ENCODE measurements around the gene ZSCAN12. TPM values are rescaled to one million over a fixed set of nuclear protein-coding genes. Genes with fewer than 3 reads are reported as not detected.
"Not testable (repeated sequence)": the region's sequence is repeated elsewhere in the genome, so short reads cannot be mapped to it uniquely, and the experiment has no call there.

The ZSCAN12 gene
- total RNA-seq, 2 donors from 2014 or later: 3.0 to 4.9 TPM

GRCh38 chr6:28371706-28372451 is 27.7 kb downstream of the ZSCAN12 start:
- no peak overlapping the region for H3K27ac ChIP-seq
- no peak for TF ChIP-seq POLR2A (IDR thresholded peaks at IDR 0.05)
- no peak for DNase-seq
- WGBS, 2 donors: 75 to 78% methylated on average over 9 of the region's 9 CpGs
- no peak for ATAC-seq
- H3K4me3 ChIP-seq: no peak overlapping the region
- H3K4me1 ChIP-seq: no peaks in the 10 kb centered on the region
- no peaks in the 10 kb centered on the region for H3K9me3 ChIP-seq
- intact Hi-C loops (cut with DNase I): no loop called here
- H3K27me3 ChIP-seq: no peaks in the 10 kb centered on the region
- H3K36me3 ChIP-seq (replicated peaks in 1 of 2; ENCODE audit: insufficient read depth in 1 of 2, low read depth in 2 of 2): no peaks in the 10 kb centered on the region

- 91 to 94% methylated on average over 1 of the region's 1 CpG for WGBS, 2 donors
- TF ChIP-seq CTCF (IDR thresholded peaks at IDR 0.05) (no peak), POLR2A (IDR thresholded peaks at IDR 0.05) (no peak)
- no peaks in the 10 kb centered on the region for H3K9me3 ChIP-seq
- ATAC-seq (no peak), DNase-seq (no peak)
- H3K4me1 ChIP-seq: no peaks in the 10 kb centered on the region
- intact Hi-C loops (cut with DNase I): no loop called here
- no peak overlapping the region for H3K4me3 ChIP-seq
- H3K36me3 ChIP-seq (replicated peaks in 1 of 2; ENCODE audit: insufficient read depth in 1 of 2, low read depth in 2 of 2): no peaks in the 10 kb centered on the region
- H3K27ac ChIP-seq: no peak overlapping the region
- no peaks in the 10 kb centered on the region for H3K27me3 ChIP-seq
These were observed 28.3 kb downstream of the ZSCAN12 start for GRCh38 chr6:28371280-28371679.

GRCh38 chr6:28370440-28370839 is 29.1 kb downstream of the ZSCAN12 start:
- DNase-seq (no peak), ATAC-seq (no peak)
- WGBS, 2 donors: 75 to 83% methylated on average over 2 of the region's 2 CpGs
- no peak overlapping the region for H3K27ac ChIP-seq
- H3K4me1 ChIP-seq: no peaks in the 10 kb centered on the region
- intact Hi-C loops (cut with DNase I): no loop called here
- no peaks in the 10 kb centered on the region for H3K27me3 ChIP-seq
- H3K36me3 ChIP-seq (replicated peaks in 1 of 2; ENCODE audit: insufficient read depth in 1 of 2, low read depth in 2 of 2): peaks cover 0 to 1% of the 10 kb centered on the region in 2 donors
- no peak overlapping the region for H3K4me3 ChIP-seq
- H3K9me3 ChIP-seq: no peaks in the 10 kb centered on the region
- TF ChIP-seq CTCF (IDR thresholded peaks at IDR 0.05) (no peak), POLR2A (IDR thresholded peaks at IDR 0.05) (no peak)

GRCh38 chr6:28369463-28369862 is 30.1 kb downstream of the ZSCAN12 start:
- Histone ChIP-seq H3K36me3 (replicated peaks in 1 of 2; ENCODE audit: insufficient read depth in 1 of 2, low read depth in 2 of 2) (peaks cover 0 to 6% of the 10 kb centered on the region in 2 donors), H3K4me1 (no peaks in the 10 kb centered on the region), H3K9me3 (no peaks in the 10 kb centered on the region), H3K4me3 (no peak overlapping the region), H3K27me3 (no peaks in the 10 kb centered on the region), H3K27ac (no peak overlapping the region)
- WGBS, 2 donors: 93 to 96% methylated on average over 3 of the region's 3 CpGs
- no peak for TF ChIP-seq CTCF (IDR thresholded peaks at IDR 0.05)
- no peak for TF ChIP-seq POLR2A (IDR thresholded peaks at IDR 0.05)
- intact Hi-C loops (cut with DNase I): no loop called here
- no peak for DNase-seq
- ATAC-seq: no peak

- Histone ChIP-seq H3K27me3 (no peaks in the 10 kb centered on the region), H3K9me3 (no peaks in the 10 kb centered on the region), H3K4me3 (no peak overlapping the region), H3K4me1 (no peaks in the 10 kb centered on the region), H3K27ac (no peak overlapping the region), H3K36me3 (replicated peaks in 1 of 2; ENCODE audit: insufficient read depth in 1 of 2, low read depth in 2 of 2) (peaks cover 0 to 6% of the 10 kb centered on the region in 2 donors)
- ATAC-seq (no peak), DNase-seq (no peak)
- TF ChIP-seq POLR2A (IDR thresholded peaks at IDR 0.05) (no peak), CTCF (IDR thresholded peaks at IDR 0.05) (no peak)
- 85% methylated on average over 4 of the region's 4 CpGs for WGBS, 2 donors
- intact Hi-C loops (cut with DNase I): no loop called here
These were observed 31.0 kb downstream of the ZSCAN12 start for GRCh38 chr6:28368522-28368921.

GRCh38 chr6:28365590-28365989 is 34.0 kb downstream of the ZSCAN12 start:
- H3K4me3 ChIP-seq; H3K9me3 ChIP-seq; intact Hi-C loops (cut with DNase I); ATAC-seq; H3K27ac ChIP-seq; H3K27me3 ChIP-seq; DNase-seq; H3K36me3 ChIP-seq (replicated peaks in 1 of 2; ENCODE audit: insufficient read depth in 1 of 2, low read depth in 2 of 2); H3K4me1 ChIP-seq: not testable (repeated sequence)
- 83 to 94% methylated on average over 4 of the region's 4 CpGs for WGBS, 2 donors

Measured in body of pancreas (tissue), 4 donors.